HG02678 (cell line): ENCODE measurements around the gene RAB11FIP3.

Source experiments
- ATAC-seq: cut with Tn5 transposase; IDR thresholded peaks from one replicate; pipeline ENCODE4 v1.9.1; 2021; ENCODE audit warnings: mild to moderate bottlenecking, moderate library complexity; ENCODE audit not compliant: unreplicated experiment

RAB11FIP3 gene

DNA sequence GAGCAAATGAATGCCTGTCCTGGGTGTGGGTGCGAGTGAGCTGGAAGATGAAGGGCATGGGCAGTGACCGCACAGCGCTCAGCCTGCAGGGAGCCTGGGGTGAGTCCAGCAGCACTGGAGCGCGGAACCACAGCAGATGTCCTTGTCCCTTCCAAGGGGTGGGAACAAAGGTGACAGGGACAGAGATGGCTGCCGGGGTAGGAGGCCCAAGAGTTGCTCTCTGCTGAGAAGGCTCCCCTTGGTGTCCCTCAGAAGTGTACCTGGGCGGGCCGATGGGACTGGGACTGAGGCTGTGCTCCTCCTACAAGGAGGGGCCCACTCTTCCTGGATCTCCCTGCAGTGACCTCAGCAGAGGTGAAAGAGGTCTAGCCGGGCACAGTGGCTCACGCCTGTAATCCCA, 36.1 kb upstream of the RAB11FIP3 start:
- no peak for ATAC-seq

DNA sequence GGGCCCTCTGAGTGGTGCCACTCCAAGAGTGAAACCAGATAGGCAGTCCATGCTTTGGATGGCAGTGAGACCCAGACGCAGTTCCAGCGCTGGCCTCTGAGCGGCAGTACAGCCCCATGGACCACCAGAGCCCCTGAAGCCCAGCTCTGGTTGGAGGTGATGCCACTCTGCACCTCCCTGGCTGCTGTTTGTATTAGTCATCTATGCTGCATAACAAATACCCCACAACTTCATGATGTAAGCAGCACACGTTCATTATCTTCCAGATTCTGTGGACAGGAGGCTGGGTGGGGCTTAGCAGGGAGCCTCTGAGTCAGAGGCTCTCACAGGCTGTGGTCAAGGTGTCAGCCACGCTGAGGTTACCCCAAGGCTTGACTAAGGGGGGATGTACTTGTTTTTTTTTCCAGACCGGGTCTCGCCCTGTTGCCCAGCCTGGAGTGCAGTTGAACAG, 33.5 kb upstream of the RAB11FIP3 start:
- ATAC-seq = no peak

DNA sequence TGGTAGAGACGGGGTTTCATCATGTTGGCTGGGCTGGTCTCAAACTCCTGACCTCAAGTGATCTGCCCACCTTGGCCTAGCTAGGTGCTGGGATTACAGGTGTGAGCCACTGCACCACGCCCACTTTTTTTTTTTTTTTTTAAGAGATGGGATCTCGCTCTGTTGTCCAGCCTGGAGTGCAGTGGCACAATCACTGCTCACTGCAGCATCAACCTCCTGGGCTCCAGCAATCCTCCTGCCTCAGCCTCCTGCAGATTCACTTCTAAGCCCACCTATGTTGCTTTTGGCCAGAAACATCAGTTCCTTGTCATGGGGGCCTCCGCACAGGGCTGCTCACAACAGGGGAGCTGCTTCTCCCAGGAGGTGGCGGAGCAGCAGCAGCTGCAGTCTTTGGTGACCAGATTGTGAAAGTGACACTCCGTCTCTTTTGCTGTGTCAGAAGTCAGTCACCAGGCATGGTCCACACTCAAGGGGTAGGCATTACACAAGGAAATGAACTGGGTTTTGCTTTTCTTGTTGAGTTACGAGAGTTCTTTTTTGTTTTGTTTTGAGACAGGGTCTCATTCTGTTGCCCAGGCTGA, 32.9 kb upstream of the RAB11FIP3 start:
- ATAC-seq = no peak

DNA sequence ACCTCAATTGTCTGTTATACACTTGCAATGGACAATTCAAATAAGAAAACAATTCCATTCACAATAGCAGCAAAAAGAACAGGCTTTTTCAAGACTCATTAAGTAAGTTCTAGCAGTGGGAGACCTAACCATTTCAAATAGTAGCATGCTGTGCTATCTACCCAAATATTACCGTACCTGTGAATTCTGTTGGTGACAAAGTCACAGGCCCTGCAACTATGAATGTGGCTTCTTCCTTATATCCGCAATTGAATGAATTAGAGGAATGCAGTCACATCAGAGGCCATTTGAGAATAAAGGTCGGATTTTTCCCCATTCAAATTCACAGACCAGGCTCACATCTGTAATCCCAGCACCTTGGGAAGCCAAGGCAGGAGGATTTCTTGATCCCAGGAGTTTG, 29.2 kb upstream of the RAB11FIP3 start:
- no peak for ATAC-seq

DNA sequence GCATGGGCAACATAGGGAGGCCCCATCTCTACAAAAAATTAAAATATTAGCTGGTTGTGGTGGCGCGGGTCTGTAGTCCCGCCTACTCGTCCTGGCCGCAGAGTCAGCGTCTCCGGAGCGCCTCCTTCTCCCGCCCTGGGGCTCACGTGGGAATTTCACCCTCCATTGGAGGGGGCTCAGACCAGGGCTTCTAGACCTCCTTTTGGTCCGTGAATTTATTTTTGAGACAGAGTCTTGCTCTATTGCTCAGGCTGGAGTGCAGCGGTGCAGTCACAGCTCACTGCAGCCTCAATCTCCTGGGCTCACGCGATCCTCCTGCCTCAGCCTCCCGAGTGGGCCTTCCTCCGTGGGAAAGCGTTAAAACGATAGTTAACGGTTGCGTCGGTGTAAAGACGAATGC, 28.8 kb upstream of the RAB11FIP3 start:
- no peak for ATAC-seq

DNA sequence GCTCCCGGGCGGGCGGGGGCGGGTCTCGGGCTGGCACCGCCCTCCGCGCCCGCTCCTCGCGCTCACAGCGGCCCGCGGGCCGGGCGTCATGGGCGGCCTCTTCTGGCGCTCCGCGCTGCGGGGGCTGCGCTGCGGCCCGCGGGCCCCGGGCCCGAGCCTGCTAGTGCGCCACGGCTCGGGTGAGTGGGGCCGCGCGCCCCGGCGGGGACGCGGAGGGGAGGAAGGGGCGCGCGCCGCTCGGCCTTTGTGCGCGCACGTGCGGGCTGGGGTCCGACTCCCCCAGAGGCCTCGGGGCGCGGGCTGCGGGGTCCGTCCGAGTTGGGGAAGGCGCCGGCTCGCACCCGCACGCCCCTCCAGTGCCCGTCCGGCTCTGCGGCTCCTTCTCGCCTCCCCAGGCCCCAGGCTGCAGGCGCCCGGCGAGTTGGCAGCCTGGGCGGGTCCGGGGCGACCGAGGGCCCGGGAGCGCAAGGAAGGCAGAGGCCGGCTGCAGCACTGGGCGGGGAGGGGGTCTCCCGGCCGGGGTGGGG, 28.3 kb upstream of the RAB11FIP3 start, which contains the start of gene NME4:
TSS of gene NME4 (plus strand) at position 65 of the 527 bp plus-strand sequence. CDS start at position 89, 24 bp downstream.
- no peak for ATAC-seq

DNA sequence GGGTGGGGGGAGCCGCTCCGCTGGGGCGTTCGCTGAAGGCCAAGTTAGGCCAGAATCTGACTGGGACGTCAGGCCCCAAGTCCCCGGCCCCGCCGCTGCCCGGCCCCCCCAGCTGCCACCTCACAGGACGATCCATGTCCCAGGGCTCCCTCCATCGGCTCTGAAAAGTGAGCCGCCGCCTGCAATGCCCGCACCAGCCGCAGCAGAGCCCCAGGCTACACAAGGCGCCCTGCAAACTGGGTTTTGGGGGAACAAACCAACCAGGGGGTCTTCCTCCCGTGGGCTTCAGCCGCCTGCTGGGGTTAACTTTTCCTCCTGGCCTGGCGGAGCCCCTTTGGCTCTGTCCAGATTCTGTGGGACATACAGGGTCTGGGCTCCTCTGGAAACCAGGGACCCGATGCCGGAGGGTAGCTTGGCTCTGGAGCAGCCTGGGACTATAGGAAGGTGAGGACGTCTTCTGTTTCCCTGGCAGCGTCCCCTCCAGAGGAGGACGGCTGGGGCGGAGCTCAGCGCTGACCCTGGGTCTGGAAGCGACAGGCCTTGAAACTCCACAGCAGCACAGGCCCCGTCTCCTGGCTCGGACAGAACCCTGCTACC, 27.6 kb upstream of the RAB11FIP3 start:
- ATAC-seq = no peak

DNA sequence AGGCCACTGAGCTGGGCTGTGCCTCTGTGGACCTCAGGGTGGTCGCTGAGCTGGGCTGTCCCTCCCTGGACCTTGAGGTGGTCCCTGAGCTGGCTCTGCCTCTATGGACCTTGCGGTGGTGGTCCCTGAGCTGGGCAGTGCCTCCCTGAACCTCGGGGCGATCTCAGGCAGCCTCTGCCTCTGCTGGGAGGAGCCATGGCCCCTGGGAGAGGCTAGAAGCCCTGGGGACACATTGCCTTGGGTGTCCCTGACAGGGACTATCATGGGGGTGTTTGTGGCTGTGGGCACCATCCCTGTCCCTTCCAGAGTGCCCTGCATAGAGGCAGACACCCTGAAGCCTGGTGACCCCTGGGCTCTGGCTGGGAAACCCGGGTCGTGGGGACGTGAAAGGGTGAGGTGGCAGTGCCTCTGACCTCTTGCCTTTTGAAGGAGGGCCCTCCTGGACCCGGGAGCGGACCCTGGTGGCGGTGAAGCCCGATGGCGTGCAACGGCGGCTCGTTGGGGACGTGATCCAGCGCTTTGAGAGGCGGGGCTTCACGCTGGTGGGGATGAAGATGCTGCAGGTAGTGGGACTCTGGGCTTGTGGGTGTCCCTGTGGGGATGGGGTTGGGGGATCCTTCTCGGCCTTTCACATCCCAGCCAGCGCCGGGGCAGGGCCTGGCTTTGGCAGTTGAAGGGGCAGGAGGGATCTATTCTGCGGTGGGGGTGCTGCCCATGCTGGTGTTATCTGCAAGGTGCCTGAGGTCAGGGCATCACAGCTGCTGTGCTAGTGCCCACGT, 26.7 kb upstream of the RAB11FIP3 start:
- ATAC-seq = no peak

DNA sequence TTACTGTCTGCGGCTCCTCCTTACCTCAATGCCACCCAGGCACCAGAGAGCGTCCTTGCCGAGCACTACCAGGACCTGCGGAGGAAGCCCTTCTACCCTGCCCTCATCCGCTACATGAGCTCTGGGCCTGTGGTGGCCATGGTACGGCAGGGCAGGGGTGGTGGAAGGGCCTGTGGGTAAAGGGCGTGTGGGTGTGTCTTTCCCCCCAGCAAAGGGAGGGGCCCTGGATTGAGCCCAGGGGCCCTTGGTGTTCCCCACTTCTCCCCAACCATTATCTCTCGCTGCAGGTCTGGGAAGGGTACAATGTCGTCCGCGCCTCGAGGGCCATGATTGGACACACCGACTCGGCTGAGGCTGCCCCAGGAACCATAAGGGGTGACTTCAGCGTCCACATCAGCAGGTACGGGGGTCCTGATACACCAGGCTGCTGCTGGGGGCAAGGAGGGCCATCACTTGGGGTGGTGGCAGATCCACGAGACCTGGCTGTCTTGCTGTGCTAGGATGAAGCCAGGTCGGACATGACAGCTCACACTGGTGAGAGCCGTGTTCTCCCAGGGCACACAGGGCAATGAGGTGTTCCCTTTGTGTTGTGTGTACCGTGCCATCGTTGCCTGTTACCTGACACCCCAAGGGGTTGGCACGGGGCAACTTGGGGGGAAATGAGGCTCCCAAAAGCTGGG, 26.0 kb upstream of the RAB11FIP3 start:
- ATAC-seq = no peak

DNA sequence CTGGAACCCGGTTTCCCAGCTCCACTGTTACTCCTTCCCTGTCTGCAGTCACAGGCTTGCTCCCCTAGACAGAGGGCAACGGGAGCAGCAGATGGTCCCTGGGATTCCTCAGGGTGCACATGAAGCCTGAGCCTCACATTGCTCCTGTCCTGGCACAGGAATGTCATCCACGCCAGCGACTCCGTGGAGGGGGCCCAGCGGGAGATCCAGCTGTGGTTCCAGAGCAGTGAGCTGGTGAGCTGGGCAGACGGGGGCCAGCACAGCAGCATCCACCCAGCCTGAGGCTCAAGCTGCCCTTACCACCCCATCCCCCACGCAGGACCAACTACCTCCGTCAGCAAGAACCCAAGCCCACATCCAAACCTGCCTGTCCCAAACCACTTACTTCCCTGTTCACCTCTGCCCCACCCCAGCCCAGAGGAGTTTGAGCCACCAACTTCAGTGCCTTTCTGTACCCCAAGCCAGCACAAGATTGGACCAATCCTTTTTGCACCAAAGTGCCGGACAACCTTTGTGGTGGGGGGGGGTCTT, 25.3 kb upstream of the RAB11FIP3 start:
- no peak for ATAC-seq

DNA sequence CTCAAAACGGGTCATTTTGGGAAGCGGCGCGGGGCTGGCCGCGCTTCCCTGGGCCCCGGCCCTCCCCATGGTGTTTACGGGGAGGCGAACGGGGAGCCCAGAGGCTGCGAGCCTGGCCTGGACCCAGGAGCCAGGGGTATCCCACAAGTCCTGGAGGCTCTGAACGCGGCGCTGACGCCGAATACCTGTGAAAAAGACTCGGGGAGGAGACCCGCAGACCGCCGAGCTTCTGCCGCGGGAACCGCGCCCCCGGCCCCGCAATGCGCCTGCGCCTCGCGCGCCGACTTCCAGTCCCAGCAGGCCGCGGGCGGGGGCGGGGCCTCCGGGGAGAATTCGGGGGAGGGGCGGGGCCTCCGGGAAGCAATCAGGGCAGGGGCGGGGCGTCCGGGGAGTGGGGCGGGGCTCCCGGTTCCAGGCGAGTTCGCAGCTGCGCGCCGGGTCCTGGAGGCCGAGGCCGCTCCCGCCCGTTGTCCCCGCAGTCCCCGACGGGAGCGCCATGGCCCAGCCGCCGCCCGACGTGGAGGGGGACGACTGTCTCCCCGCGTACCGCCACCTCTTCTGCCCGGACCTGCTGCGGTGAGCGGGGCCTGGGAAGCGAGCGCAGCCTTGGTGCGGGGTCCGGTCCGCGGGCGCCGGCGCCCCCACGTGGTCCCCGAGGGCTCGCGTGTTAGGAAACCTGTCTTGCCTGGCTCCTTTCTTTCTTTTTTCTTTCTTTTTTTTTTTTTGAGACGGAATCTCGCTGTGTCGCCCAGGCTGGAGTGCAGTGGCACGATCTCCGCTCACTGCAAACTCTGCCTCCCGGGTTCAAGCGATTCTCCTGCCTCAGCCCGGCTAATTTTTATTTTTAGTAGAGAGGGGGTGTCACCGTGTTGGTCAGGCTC, 23.7 kb upstream of the RAB11FIP3 start, which contains the start of gene DECR2:
TSS of gene DECR2 (plus strand) at position 418 of the 881 bp plus-strand sequence. CDS start at position 497, 79 bp downstream.
- ATAC-seq = peak; percentile 63

DNA sequence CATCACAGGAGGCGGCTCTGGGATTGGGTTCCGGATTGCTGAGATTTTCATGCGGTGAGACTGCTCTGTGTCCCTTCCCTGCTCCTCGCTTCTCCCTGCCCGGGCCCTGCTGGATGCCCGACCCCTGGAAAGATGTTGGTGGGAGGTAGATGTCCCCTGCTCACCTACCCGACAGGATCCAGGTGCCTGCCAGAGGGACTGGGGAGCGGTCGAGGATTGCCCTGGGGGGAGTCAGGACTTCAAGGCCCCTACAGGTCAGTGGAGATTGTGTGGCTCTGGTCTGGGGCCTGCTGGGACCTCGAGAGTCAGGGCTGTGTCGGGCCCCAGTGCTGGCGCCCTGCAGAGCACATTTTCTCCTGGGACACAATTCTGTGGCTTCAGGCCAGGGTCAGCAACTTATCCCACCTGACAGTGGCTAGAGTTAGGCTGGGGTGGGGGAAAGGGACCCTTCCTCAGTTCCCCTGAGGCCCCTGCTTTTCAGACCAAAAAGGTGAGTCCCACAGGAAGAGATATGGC, 20.4 kb upstream of the RAB11FIP3 start:
- no peak for ATAC-seq

DNA sequence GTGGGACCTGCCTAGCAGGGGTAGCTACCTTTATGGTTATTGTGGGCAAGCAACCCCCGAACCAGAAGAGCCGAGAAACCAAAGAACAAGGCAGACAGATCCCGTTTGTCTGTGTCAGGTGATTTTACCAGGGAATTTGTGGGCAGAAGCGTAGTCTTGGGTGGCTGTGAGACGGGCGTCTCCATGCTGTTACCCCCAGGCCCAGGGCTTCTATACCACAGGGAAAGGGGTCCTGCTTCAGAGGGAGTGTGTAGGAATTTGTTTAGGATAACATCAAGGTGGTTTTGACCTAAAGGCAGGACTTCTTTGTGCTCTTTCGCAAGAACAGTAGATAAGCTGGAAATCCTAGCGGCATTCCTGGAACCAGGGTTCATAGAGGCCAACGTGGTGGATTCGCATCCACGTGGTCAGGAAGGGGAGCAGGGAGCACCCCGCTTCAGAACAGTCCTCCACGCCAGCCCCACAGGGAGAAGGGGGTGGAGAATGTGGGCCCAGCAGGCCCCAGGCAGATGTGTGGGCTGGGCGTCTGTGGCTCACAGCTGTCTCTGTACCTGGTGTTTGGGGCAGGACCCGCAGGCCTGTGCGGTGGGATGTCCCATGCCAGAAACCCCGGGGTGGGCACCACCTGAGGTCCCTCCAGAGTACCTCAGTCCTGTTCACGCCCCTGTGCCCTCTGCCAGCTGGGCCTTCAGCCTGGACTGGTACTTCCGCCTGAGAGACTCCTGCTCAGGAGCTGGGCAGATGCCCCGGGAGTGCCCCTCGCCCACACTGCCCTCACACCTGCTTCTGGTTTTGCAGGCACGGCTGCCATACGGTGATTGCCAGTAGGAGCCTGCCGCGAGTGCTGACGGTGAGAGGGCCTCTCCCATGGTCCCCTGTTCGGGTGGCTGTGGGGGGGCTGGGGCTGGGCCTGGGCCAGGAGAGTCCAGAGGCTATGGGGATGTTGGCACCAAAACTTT, 19.6 kb upstream of the RAB11FIP3 start:
- no peak for ATAC-seq

DNA sequence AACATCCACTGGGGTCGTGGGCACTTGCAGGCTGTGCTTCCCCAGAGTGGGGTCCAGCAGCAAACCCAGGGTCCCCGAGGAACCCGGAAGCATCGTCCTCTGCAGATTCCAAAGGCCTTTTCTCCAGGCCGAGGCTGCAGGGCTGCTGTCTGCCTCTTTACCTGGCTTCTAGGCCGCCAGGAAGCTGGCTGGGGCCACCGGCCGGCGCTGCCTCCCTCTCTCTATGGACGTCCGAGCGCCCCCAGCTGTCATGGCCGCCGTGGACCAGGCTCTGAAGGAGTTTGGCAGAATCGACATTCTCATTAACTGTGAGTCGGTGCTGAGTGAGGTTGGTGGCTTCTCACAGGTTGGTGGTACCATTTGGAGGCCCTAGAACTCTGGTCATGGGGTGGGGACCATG, 18.2 kb upstream of the RAB11FIP3 start:
- ATAC-seq = no peak

DNA sequence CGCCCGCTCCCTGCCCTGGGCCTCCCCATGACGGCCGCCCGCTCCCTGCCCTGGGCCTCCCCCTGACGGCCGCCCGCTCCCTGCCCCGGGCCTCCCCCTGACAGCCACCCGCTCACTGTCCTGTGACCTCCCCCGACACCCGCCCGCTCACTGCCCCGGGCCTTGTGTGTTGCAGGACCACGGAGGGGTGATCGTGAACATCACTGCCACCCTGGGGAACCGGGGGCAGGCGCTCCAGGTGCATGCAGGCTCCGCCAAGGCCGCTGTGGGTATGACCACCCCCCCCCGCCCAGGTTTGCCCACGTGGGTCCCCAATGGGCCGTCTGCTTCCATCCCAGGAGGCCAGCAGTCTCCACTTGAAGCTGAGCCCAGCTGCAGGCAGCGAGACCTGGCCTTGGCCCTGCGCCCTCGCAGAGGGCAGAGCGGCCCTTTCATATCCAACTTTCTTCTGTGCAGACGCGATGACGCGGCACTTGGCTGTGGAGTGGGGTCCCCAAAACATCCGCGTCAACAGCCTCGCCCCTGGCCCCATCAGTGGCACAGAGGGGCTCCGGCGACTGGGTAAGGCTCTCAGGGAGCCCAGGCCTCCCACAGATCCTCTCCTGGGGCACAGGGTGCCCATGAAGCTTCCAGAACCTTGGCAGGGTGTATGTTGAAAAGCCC, 14.8 kb upstream of the RAB11FIP3 start:
- no peak for ATAC-seq

DNA sequence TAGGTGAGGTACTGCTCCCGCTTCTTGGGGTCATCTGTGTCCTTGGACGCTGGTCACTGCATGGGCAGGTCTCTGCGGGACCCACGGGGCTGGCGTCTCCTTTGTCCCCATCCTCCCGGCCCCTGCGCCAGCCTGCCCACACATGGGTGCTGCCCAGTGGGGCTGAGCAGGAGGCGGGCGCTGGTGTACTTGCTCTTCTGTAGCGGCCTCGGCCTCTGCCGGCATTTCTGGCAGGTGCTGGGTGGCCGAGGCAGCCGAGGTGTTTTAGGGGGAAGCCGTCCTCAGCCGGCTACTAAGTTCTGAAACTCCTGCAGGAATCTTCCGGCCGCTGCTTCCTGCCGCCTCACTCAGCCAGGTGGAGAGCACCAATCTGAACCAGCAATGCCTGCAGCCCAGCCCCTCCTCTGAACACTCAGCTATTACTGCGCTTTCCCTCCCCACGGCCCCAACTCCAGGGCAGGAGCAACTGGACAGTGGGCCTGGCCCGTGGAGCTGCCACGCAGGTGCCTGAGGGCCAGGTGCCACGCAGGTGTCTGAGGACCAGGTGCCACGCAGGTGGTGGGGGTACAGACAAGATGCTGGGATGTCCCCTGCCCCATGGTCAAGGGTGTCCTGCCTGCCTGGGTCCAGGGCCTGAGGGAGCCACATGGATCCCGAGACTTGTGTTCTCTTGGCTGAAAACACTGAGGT, 13.7 kb upstream of the RAB11FIP3 start:
- ATAC-seq = no peak

DNA sequence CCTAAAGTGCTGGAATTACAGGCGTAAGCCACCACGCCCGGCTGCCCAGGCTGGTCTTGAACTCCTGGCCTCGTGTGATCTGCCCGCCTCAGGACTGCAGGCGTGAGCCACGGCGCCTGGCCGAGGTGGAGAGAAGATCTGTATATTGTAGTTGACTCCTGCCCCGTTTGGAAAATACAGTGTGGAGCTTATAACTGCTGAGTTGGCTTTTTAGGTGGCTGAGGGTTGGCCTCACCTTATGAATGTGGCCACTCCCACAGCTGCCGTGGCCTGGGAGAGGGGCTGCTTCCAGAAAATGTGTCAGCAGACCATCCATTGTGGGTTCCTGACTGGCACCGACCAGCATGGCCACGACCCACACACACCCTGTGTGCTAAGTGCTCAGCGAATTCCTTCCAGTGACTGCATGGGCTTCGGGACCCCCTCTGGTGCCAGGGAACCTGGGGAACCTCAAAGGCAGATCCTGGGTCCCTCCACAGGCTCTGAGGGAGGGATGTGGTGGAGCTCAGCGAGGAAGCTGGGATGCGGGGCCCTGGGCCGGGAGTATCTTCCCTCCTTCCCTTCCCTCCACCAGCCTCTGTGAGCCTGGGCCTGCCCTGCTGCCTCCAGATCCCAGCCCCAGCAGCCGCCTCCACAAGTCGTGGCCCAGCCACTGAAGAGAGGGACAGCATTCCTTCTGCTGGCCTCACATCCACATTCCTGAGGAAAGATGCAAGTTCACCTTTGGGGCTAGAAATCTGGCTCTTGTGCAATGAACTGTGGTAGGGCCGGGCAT, 10.9 kb upstream of the RAB11FIP3 start:
- ATAC-seq = no peak
